ENCODE data around the gene TMEM130.

Gene TMEM130

GRCh38 chr7:98866765-98867164 is 3.0 kb downstream of the TMEM130 start:
- Histone ChIP-seq H4K20me1 (ENCODE audit: insufficient read depth, low read length) (no peaks in the 10 kb centered on the region), H3K4me2 (ENCODE audit: insufficient read depth, low read length) (no peak overlapping the region), H3K27ac (ENCODE audit: low read length) (no peak overlapping the region), H3K9ac (ENCODE audit: low read depth, low read length) (no peak overlapping the region), H3K79me2 (ENCODE audit: insufficient read depth, low read length) (no peaks in the 10 kb centered on the region), H3K27me3 (ENCODE audit: insufficient read depth, low read length, poor library complexity) (no peaks in the 10 kb centered on the region), H3K4me3 (ENCODE audit: low read depth in 1 of 2, low read length in 2 of 2) (no peak overlapping the region), H3K4me1 (ENCODE audit: insufficient read depth, low read length) (peaks cover 13% of the 10 kb centered on the region), H3K36me3 (ENCODE audit: insufficient read depth, low read length) (no peaks in the 10 kb centered on the region), H2AFZ (ENCODE audit: low read depth, low read length) (no peak overlapping the region), H3K9me3 (ENCODE audit: insufficient read depth, low read length, severe bottlenecking) (no peaks in the 10 kb centered on the region)
- DNase-seq: no peak
- TF ChIP-seq CTCF (IDR thresholded peaks at IDR 0.05; ENCODE audit: borderline replicate concordance, extremely low read depth, low read length, poor library complexity, severe bottlenecking) (no peak), EZH2 (IDR thresholded peaks at IDR 0.05; ENCODE audit: borderline replicate concordance, low read depth, low read length, severe bottlenecking) (no peak)
- ATAC-seq (ENCODE audit: insufficient read depth, low read depth): no peak

GRCh38 chr7:98866351-98866750 is 3.5 kb downstream of the TMEM130 start:
- no peaks in the 10 kb centered on the region for H3K27me3 ChIP-seq (ENCODE audit: insufficient read depth, low read length, poor library complexity)
- no peaks in the 10 kb centered on the region for H3K79me2 ChIP-seq (ENCODE audit: insufficient read depth, low read length)
- H3K9me3 ChIP-seq (ENCODE audit: insufficient read depth, low read length, severe bottlenecking): no peaks in the 10 kb centered on the region
- no peak for TF ChIP-seq CTCF (IDR thresholded peaks at IDR 0.05; ENCODE audit: borderline replicate concordance, extremely low read depth, low read length, poor library complexity, severe bottlenecking)
- no peak for TF ChIP-seq EZH2 (IDR thresholded peaks at IDR 0.05; ENCODE audit: borderline replicate concordance, low read depth, low read length, severe bottlenecking)
- no peak overlapping the region for H2AFZ ChIP-seq (ENCODE audit: low read depth, low read length)
- DNase-seq (no peak), ATAC-seq (ENCODE audit: insufficient read depth, low read depth) (no peak)
- no peak overlapping the region for H3K27ac ChIP-seq (ENCODE audit: low read length)
- H3K4me1 ChIP-seq (ENCODE audit: insufficient read depth, low read length): peaks cover 12% of the 10 kb centered on the region
- H3K9ac ChIP-seq (ENCODE audit: low read depth, low read length): no peak overlapping the region
- H3K36me3 ChIP-seq (ENCODE audit: insufficient read depth, low read length): no peaks in the 10 kb centered on the region
- H3K4me3 ChIP-seq (ENCODE audit: low read depth in 1 of 2, low read length in 2 of 2): no peak overlapping the region
- H4K20me1 ChIP-seq (ENCODE audit: insufficient read depth, low read length): no peaks in the 10 kb centered on the region
- H3K4me2 ChIP-seq (ENCODE audit: insufficient read depth, low read length): no peak overlapping the region

- Histone ChIP-seq H4K20me1 (ENCODE audit: insufficient read depth, low read length) (no peaks in the 10 kb centered on the region), H3K27me3 (ENCODE audit: insufficient read depth, low read length, poor library complexity) (no peaks in the 10 kb centered on the region), H3K36me3 (ENCODE audit: insufficient read depth, low read length) (no peaks in the 10 kb centered on the region), H3K4me1 (ENCODE audit: insufficient read depth, low read length) (no peaks in the 10 kb centered on the region), H3K9ac (ENCODE audit: low read depth, low read length) (no peak overlapping the region), H3K79me2 (ENCODE audit: insufficient read depth, low read length) (no peaks in the 10 kb centered on the region), H3K9me3 (ENCODE audit: insufficient read depth, low read length, severe bottlenecking) (no peaks in the 10 kb centered on the region), H2AFZ (ENCODE audit: low read depth, low read length) (no peak overlapping the region), H3K4me3 (ENCODE audit: low read depth in 1 of 2, low read length in 2 of 2) (no peak overlapping the region), H3K4me2 (ENCODE audit: insufficient read depth, low read length) (no peak overlapping the region), H3K27ac (ENCODE audit: low read length) (no peak overlapping the region)
- no peak for TF ChIP-seq CTCF (IDR thresholded peaks at IDR 0.05; ENCODE audit: borderline replicate concordance, extremely low read depth, low read length, poor library complexity, severe bottlenecking)
- TF ChIP-seq EZH2 (IDR thresholded peaks at IDR 0.05; ENCODE audit: borderline replicate concordance, low read depth, low read length, severe bottlenecking): no peak
- no peak for DNase-seq
- no peak for ATAC-seq (ENCODE audit: insufficient read depth, low read depth)
These were observed 4.9 kb downstream of the TMEM130 start for GRCh38 chr7:98864731-98865453.

Data from DND-41 (cell line).